ENCODE measurements around the gene STAT6. TPM values are rescaled to one million over a fixed set of nuclear protein-coding genes. Genes with fewer than 3 reads are reported as not detected.

STAT6 gene
- total and polyA plus RNA-seq, 2 experiments from 2014 or later: 78.9 to 80.0 TPM

GRCh38 chr12:57156701-57157403, 45.7 kb upstream of the STAT6 start:
- no peaks in the 10 kb centered on the region for H3K27me3 ChIP-seq
- H3K9me3 ChIP-seq (ENCODE audit: low read depth): no peaks in the 10 kb centered on the region
- no peak overlapping the region for H3K27ac ChIP-seq
- no peak overlapping the region for H3K4me2 ChIP-seq
- no peaks in the 10 kb centered on the region for H3K36me3 ChIP-seq (replicated peaks; ENCODE audit: insufficient read depth, low read depth)
- no peaks in the 10 kb centered on the region for H3K9me2 ChIP-seq (replicated peaks; ENCODE audit: insufficient read depth)
- 96% methylated on average over 16 of the region's 16 CpGs for WGBS (ENCODE audit: low lambda C conversion rate, missing lambda C conversion rate)
- H3K4me1 ChIP-seq (ENCODE audit: insufficient read depth): peaks cover 12% of the 10 kb centered on the region
- no peaks in the 10 kb centered on the region for H4K20me1 ChIP-seq (ENCODE audit: insufficient read depth, poor library complexity, severe bottlenecking)
- peaks cover 14% of the 10 kb centered on the region for H3K79me2 ChIP-seq
- no peak overlapping the region for H2AFZ ChIP-seq
- DNase-seq (ENCODE audit: low spot score): no peak
- no peak overlapping the region for H3K4me3 ChIP-seq
- TF ChIP-seq EZH2 (IDR thresholded peaks at IDR 0.05; ENCODE audit: borderline replicate concordance) (no peak), CTCF (IDR thresholded peaks at IDR 0.05; ENCODE audit: poor library complexity) (no peak)

DNA sequence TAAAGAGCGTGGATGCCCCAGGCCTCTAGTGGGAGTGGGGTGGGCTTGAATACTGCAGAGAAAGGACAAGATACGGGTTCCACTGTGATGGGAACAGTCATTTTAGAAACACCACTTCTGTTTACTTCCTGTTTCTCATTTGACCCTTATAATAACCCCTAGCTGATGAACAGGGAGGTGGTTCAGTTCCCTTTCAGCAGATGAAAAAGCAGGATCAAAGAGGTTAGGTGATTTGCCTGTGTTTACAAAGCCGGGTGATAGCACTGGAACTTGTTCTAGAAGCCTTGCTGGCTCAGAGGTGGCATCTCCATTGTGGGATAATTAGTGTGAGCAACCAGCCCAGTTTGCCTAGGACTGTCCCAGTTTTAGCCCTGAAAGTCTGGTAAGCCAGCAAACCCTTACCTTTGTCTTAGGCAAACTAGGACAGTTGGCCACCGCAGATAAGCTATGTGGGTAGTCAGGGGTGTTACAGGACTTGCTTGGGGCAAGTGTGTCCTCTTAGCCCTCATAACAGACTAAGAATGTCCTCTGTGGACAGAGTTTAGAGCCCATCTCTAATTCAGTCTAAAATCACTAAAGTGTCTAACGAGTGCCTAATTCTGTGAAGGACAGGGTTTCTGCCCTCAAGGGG, 43.8 kb upstream of the STAT6 start:
- H4K20me1 ChIP-seq (ENCODE audit: insufficient read depth, poor library complexity, severe bottlenecking): no peaks in the 10 kb centered on the region
- no peaks in the 10 kb centered on the region for H3K36me3 ChIP-seq (replicated peaks; ENCODE audit: insufficient read depth, low read depth)
- H3K79me2 ChIP-seq: peaks cover 31% of the 10 kb centered on the region

DNA sequence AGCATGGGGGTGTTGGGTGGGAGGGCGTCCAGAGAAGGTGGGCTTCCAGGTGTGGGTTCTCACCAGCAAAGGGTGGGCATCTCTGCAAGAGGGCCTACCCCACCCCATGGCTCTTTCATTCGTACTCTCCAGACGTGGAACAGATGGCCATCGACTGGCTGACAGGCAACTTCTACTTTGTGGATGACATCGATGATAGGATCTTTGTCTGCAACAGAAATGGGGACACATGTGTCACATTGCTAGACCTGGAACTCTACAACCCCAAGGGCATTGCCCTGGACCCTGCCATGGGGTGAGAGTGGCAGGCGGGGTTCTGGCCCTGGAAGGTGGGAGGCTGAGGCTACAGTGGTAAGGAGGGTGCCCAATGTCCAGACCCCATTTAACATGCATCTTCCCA, 42.9 kb upstream of the STAT6 start:
- Histone ChIP-seq H3K4me2 (no peak overlapping the region), H3K27me3 (no peaks in the 10 kb centered on the region), H3K4me1 (ENCODE audit: insufficient read depth) (peaks cover 37% of the 10 kb centered on the region), H3K79me2 (peaks cover 31% of the 10 kb centered on the region), H3K4me3 (no peak overlapping the region), H3K9me2 (replicated peaks; ENCODE audit: insufficient read depth) (no peaks in the 10 kb centered on the region), H3K36me3 (replicated peaks; ENCODE audit: insufficient read depth, low read depth) (no peaks in the 10 kb centered on the region), H4K20me1 (ENCODE audit: insufficient read depth, poor library complexity, severe bottlenecking) (no peaks in the 10 kb centered on the region), H2AFZ (no peak overlapping the region), H3K27ac (no peak overlapping the region), H3K9me3 (ENCODE audit: low read depth) (no peaks in the 10 kb centered on the region)
- no peak for DNase-seq (ENCODE audit: low spot score)
- 97% methylated on average over 6 of the region's 6 CpGs for WGBS (ENCODE audit: low lambda C conversion rate, missing lambda C conversion rate)
- TF ChIP-seq CTCF (IDR thresholded peaks at IDR 0.05; ENCODE audit: poor library complexity) (no peak), EZH2 (IDR thresholded peaks at IDR 0.05; ENCODE audit: borderline replicate concordance) (no peak), EZH2phosphoT487 (IDR thresholded peaks at IDR 0.05; ENCODE audit: low read depth, severe bottlenecking, unreplicated experiment) (no peak)

More for the DNA sequence above, 43.8 kb upstream of the STAT6 start:
- no peak for DNase-seq (ENCODE audit: low spot score)
- no peaks in the 10 kb centered on the region for H3K9me3 ChIP-seq (ENCODE audit: low read depth)
- no peak overlapping the region for H3K27ac ChIP-seq
- no peak overlapping the region for H3K4me3 ChIP-seq
- no peaks in the 10 kb centered on the region for H3K27me3 ChIP-seq
- H3K4me2 ChIP-seq: no peak overlapping the region
- no peaks in the 10 kb centered on the region for H3K9me2 ChIP-seq (replicated peaks; ENCODE audit: insufficient read depth)
- H3K4me1 ChIP-seq (ENCODE audit: insufficient read depth): peaks cover 28% of the 10 kb centered on the region
- TF ChIP-seq EZH2phosphoT487 (IDR thresholded peaks at IDR 0.05; ENCODE audit: low read depth, severe bottlenecking, unreplicated experiment) (no peak), EZH2 (IDR thresholded peaks at IDR 0.05; ENCODE audit: borderline replicate concordance) (no peak), CTCF (IDR thresholded peaks at IDR 0.05; ENCODE audit: poor library complexity) (no peak)
- 74% methylated on average over 5 of the region's 5 CpGs for WGBS (ENCODE audit: low lambda C conversion rate, missing lambda C conversion rate)
- no peak overlapping the region for H2AFZ ChIP-seq

All from hepatocyte (in vitro differentiated cells).